Measurements from ENCODE around the gene AGTRAP.

DNA sequence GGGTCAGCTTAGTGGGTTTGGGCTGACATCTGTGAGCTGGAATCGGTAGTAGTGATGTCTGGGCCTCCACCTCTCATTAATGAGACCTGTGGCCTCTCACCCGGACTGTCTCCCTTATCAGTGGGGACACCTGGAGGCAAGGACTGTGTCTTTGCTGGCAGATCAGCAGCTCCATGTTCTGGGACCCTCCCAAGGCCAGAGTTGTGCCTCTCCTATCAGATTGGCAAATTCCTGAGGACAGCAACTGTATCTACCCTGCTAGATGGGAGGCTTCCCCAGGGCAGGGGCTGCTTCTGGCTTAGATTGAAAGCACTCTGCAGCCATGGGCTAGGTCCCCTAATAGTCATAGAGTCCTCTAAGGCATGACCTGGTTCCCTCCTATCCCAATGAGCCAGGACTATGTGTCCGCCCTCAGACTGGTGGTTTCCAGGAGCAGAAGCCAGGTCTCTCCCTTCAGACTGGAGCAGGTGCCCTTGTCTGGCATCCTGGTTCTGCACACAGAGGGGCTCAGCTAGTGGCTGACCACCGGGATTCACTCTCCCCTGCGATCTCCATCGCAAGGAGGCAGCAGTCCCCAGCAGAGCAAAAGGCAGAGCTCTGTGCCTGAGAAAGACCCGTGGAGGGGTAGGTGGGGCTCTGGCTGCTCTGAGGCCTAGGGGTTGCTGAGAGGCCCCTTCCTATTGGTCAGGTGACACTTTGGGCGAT is 38.6 kb upstream of the AGTRAP start:
- TF ChIP-seq, protein P1, sequence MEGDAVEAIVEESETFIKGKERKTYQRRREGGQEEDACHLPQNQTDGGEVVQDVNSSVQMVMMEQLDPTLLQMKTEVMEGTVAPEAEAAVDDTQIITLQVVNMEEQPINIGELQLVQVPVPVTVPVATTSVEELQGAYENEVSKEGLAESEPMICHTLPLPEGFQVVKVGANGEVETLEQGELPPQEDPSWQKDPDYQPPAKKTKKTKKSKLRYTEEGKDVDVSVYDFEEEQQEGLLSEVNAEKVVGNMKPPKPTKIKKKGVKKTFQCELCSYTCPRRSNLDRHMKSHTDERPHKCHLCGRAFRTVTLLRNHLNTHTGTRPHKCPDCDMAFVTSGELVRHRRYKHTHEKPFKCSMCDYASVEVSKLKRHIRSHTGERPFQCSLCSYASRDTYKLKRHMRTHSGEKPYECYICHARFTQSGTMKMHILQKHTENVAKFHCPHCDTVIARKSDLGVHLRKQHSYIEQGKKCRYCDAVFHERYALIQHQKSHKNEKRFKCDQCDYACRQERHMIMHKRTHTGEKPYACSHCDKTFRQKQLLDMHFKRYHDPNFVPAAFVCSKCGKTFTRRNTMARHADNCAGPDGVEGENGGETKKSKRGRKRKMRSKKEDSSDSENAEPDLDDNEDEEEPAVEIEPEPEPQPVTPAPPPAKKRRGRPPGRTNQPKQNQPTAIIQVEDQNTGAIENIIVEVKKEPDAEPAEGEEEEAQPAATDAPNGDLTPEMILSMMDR (conservative IDR thresholded peaks at IDR 0.05 in 1 of 2, IDR thresholded peaks at IDR 0.05 in 1 of 2; ENCODE audit: extremely low read depth in 1 of 2, insufficient read depth in 1 of 2, low read depth in 1 of 2, low read length in 2 of 2) = no peak
- TF ChIP-seq EZH2 (IDR thresholded peaks at IDR 0.05; ENCODE audit: borderline replicate concordance, low read length) = no peak
